HepG2 (cell line): ENCODE data around the gene LEPROT.

Source experiments
- CTCF ChIP-seq: sonication (generic); formaldehyde crosslinking; IDR thresholded peaks from 2 replicates; pipeline ENCODE4 v1.5.0; 2020; ENCODE audit warnings: mild to moderate bottlenecking, missing genetic modification reagents, moderate library complexity
- SIX1 ChIP-seq: sonication (generic); formaldehyde crosslinking; IDR thresholded peaks from 2 replicates; pipeline ENCODE4 v1.4.0; 2020; ENCODE audit warnings: missing genetic modification reagents, borderline replicate concordance

DNA sequence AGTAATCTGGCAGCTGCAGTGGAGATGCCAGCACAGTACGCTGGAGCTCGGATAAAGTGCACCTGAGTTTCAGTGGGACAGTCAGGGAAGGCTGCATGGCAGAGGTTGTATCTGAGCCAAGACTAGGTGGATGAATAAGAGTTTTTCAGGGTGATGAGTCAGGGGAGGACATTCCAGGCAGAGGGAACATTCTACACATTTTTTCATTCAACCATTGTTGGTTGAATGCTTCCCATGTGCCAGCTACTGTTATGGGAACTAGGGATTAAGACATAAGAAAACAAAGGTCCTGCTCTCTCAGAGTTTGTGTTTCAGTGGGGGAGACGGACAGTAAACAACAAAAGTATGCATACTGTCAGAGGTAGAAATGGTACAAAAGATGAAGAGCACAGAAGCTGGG lies 5.2 kb downstream of the LEPROT start:
- TF ChIP-seq SIX1 (CRISPR knock-in tag) = no peak
- TF ChIP-seq CTCF (CRISPR knock-in tag) = no peak
